Thoracic aorta (tissue), 2 donors: Measurements from ENCODE around the gene NINJ2. TPM values are rescaled to one million over a fixed set of nuclear protein-coding genes. Genes with fewer than 3 reads are reported as not detected.

ENCODE experiments used
- ATAC-seq: fragments of 150-250 bp; one replicate; pipeline ENCODE4 v1.8.0; 2017; ENCODE audit warnings: low read depth; ENCODE audit not compliant: insufficient number of reproducible peaks, low FRiP score
- DNase-seq: peaks from one replicate; pipeline ENCODE4 v3.0.0-alpha.2; 2020; ENCODE audit warnings: low spot score
- H3K27ac ChIP-seq, 2 donors: fragments of 200-600 bp; sonication (generic); 1 replicate in 1 of 2; 2 replicates in 1 of 2; pipeline ENCODE4 v1.5.1; 2016; ENCODE audit warnings: mild to moderate bottlenecking in 2 of 2, moderate library complexity in 2 of 2
- H3K27me3 ChIP-seq: fragments of 200-600 bp; sonication (generic); replicated peaks from 2 replicates; pipeline ENCODE4 v1.6.0; 2016; ENCODE audit warnings: mild to moderate bottlenecking; ENCODE audit not compliant: insufficient read depth
- H3K36me3 ChIP-seq: fragments of 200-600 bp; sonication (generic); one replicate; pipeline ENCODE4 v1.5.1; 2016
- H3K4me1 ChIP-seq, 2 donors: fragments of 200-600 bp; sonication (generic); 1 replicate in 1 of 2; 2 replicates in 1 of 2; pipeline versions ENCODE4 v1.5.1 to v1.6.0; 2016; ENCODE audit warnings: low read depth in 2 of 2, mild to moderate bottlenecking in 1 of 2; ENCODE audit not compliant: control insufficient read depth in 1 of 2
- H3K4me3 ChIP-seq: fragments of 200-600 bp; sonication (generic); 2 replicates; pipeline ENCODE4 v1.5.1; 2016; ENCODE audit warnings: mild to moderate bottlenecking
- H3K9me3 ChIP-seq: fragments of 200-600 bp; sonication (generic); 2 replicates; pipeline ENCODE4 v1.5.1; 2016
- CTCF ChIP-seq: fragments of 200-600 bp; sonication (generic); IDR thresholded peaks from one replicate; pipeline ENCODE4 v1.5.1; 2019; ENCODE audit warnings: antibody characterized with exemption
- total RNA-seq, 2 donors: library from RNA; depleted of rRNA; stranded (reverse); fragments of >200 nt; gene quantifications; one replicate each; pipeline versions ENCODE4 v1.1.0 to v1.2.3, GENCODE V29; 2016

The NINJ2 gene
- total RNA-seq, 2 donors from 2014 or later, result 2.4 to 5.3 TPM

DNA sequence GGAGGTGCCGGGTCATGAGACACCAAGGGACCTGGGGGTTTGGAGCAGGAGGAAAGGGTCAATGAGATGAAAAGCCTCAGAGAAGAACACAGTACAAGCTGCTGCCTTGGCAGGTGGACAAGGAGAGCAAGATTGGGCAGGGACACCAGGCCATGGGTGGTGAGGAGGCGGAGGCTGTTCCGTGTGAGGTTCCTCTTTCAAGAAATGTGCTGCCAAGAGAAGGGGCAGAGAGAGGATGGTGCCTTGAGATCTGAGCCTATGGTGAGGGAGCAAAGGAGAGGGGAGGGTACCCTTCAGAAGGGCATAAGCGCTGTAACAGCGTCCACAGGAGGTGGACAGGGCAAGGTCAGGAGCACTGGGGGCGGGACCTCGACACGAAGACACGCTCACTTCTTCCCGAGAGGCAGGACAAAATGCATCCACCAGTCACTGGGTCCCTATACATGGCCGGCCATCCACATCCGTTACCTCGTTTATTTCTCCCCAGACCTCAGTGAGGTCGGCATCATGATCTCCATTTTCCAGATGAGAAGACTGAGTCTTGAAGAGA is 103.3 kb downstream of the NINJ2 start:
- ATAC-seq, result no peak
- H3K4me3 ChIP-seq, result no peak overlapping the region
- TF ChIP-seq CTCF, result no peak

DNA sequence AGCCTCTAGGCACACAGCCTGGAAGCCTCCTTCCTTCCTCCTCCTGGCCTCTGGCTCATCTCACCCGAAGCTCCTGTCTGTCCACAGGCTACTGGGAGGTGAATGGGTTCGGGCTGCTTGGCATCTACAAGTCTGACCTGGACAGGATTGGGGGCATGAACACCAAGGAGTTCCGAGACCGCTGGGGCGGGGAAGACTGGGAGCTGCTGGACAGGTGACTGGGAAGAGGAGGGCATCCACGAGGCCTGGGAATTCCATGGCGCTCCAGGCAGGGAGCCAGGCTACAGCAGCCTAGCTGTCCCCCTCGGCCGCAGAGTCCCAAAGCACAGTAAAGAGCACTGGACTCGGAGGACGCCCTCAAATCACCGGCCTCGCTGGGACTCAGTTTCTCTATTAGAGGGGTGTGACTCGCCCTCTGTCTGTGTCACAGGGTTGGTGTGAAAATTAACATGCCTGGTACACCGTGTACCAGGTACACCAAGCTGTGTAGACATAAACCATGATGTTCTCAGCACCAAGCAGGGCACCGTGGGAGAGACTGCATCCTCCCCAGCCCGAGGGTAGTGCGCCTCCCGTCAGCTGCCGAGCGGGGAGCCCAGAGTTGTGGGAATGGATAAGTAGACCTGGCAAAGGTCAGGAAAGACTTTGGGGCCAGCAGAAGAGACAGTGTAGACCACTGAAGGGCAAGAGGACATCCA is 103.9 kb downstream of the NINJ2 start:
- no peak for DNase-seq

More for the DNA sequence above, 103.3 kb downstream of the NINJ2 start:
- Histone ChIP-seq H3K27ac (no peak overlapping the region), H3K4me1 (peaks cover 5 to 16% of the 10 kb centered on the region in 2 donors), H3K36me3 (peaks cover 8% of the 10 kb centered on the region), H3K9me3 (no peaks in the 10 kb centered on the region), H3K27me3 (no peaks in the 10 kb centered on the region)
- no peak for DNase-seq

GRCh38 chr12:558580-558979 is 104.7 kb downstream of the NINJ2 start:
- Histone ChIP-seq H3K9me3 (no peaks in the 10 kb centered on the region), H3K27me3 (no peaks in the 10 kb centered on the region), H3K27ac (no peak overlapping the region), H3K36me3 (peaks cover 8% of the 10 kb centered on the region), H3K4me1 (peaks cover 5 to 9% of the 10 kb centered on the region in 2 donors), H3K4me3 (no peak overlapping the region)
- TF ChIP-seq CTCF, result no peak
- no peak for ATAC-seq
- DNase-seq, result no peak

More for the DNA sequence above, 103.9 kb downstream of the NINJ2 start:
- no peak overlapping the region for H3K4me3 ChIP-seq
- no peak for TF ChIP-seq CTCF
- ATAC-seq, result no peak
- no peaks in the 10 kb centered on the region for H3K9me3 ChIP-seq
- peaks cover 5 to 16% of the 10 kb centered on the region in 2 donors for H3K4me1 ChIP-seq
- peaks cover 8% of the 10 kb centered on the region for H3K36me3 ChIP-seq
- H3K27ac ChIP-seq, result no peak overlapping the region
- H3K27me3 ChIP-seq, result no peaks in the 10 kb centered on the region

DNA sequence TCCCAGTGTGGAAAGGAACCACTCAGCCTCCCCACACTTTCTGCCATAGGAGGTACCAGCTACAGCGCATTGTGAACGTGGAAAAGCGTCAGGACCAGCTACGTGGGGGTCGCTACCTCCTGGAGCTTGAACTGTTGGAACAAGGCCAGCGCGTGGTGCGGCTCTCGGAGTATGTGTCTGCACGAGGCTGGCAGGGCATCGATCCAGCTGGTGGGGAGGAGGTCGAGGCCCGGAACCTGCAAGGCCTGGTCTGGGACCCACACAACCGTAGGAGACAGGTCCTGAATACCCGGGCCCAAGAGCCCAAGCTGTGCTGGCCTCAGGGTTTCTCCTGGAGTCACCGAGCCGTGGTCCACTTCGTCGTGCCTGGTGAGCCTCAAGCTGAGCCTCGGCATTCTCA is 106.7 kb downstream of the NINJ2 start:
- H3K27ac ChIP-seq, result no peak overlapping the region
- no peak for TF ChIP-seq CTCF
- no peak overlapping the region for H3K4me3 ChIP-seq
- H3K27me3 ChIP-seq, result no peaks in the 10 kb centered on the region
- DNase-seq (no peak), ATAC-seq (no peak)
- H3K36me3 ChIP-seq, result peaks cover 7% of the 10 kb centered on the region
- H3K4me1 ChIP-seq, result peaks cover 0 to 22% of the 10 kb centered on the region in 2 donors
- H3K9me3 ChIP-seq, result no peaks in the 10 kb centered on the region

- H3K4me3 ChIP-seq, result no peak overlapping the region
- H3K27me3 ChIP-seq, result no peaks in the 10 kb centered on the region
- H3K27ac ChIP-seq, result no peak overlapping the region
- no peak for TF ChIP-seq CTCF
- ATAC-seq (no peak), DNase-seq (no peak)
- no peaks in the 10 kb centered on the region for H3K9me3 ChIP-seq
- H3K4me1 ChIP-seq, result peaks cover 0 to 41% of the 10 kb centered on the region in 2 donors
- H3K36me3 ChIP-seq, result peaks cover 15% of the 10 kb centered on the region
These were observed 109.3 kb downstream of the NINJ2 start for GRCh38 chr12:554001-554285.
